Uterus (tissue), 4 donors: ENCODE measurements around the gene ATG4B. TPM values are rescaled to one million over a fixed set of nuclear protein-coding genes. Genes with fewer than 3 reads are reported as not detected.

Experiments
- DNase-seq, 2 donors: peaks; one replicate each; pipeline ENCODE4 v3.0.0-alpha.2; 2019 to 2020
- H3K27ac ChIP-seq, 2 donors: fragments of 200-600 bp; sonication (generic); 1 replicate in 1 of 2; 2 replicates in 1 of 2; pipeline ENCODE4 v1.5.1; 2016 to 2018
- H3K27me3 ChIP-seq, 2 donors: fragments of 200-600 bp; sonication (generic); one replicate each; pipeline ENCODE4 v1.5.1; 2018 to 2019; ENCODE audit warnings: control low read depth in 1 of 2
- H3K36me3 ChIP-seq, 2 donors: fragments of 200-600 bp; sonication (generic); one replicate each; pipeline ENCODE4 v1.5.1; 2019; ENCODE audit warnings: control low read depth in 1 of 2
- H3K4me1 ChIP-seq, 2 donors: fragments of 200-600 bp; sonication (generic); one replicate each; pipeline ENCODE4 v1.5.1; 2018 to 2019; ENCODE audit warnings: control low read depth in 1 of 2
- H3K4me3 ChIP-seq, 2 donors: fragments of 200-600 bp; sonication (generic); 1 replicate in 1 of 2; 2 replicates in 1 of 2; pipeline ENCODE4 v1.5.1; 2018 to 2019; ENCODE audit warnings: mild to moderate bottlenecking in 1 of 2
- H3K9me3 ChIP-seq, 2 donors: fragments of 200-600 bp; sonication (generic); one replicate each; pipeline ENCODE4 v1.5.1; 2019; ENCODE audit warnings: control low read depth in 1 of 2
- POLR2A ChIP-seq, 2 donors: fragments of 450-650 bp; IDR thresholded peaks; one replicate each; pipeline ENCODE4 v1.6.1; 2016; ENCODE audit warnings: antibody characterized with exemption in 2 of 2, mild to moderate bottlenecking in 1 of 2, moderate library complexity in 1 of 2
- intact Hi-C: fragments of 100-400 bp; cut with DNase I; formaldehyde crosslinking; loops from one replicate; pipeline ENCODE4 v1.15.1; 2023; ENCODE audit warnings: low total_unique reads
- total RNA-seq, 4 donors: library from RNA; depleted of rRNA in 3 of 4; stranded (reverse); fragments of >200 nt in 3 of 4; gene quantifications; one replicate each; pipeline versions ENCODE4 v1.1.0 to v1.2.4, GENCODE V29; 2014 to 2023
- TF ChIP-seq, protein P1 (sequence below), 4 experiments: fragments of 200-600 bp in 2 of 4; fragments of 450-650 bp in 2 of 4; sonication (generic) in 2 of 4; IDR thresholded peaks; one replicate each; pipeline ENCODE4 v1.5.1; 2016 to 2019; ENCODE audit warnings: antibody characterized with exemption in 4 of 4, mild to moderate bottlenecking in 2 of 4, moderate library complexity in 1 of 4
- donor health status: DM: yes; HTN: yes; CAD: no.

ATG4B gene
- total RNA-seq, 4 donors from 2014 or later: 14.4 to 99.8 (median 56.7) TPM

DNA sequence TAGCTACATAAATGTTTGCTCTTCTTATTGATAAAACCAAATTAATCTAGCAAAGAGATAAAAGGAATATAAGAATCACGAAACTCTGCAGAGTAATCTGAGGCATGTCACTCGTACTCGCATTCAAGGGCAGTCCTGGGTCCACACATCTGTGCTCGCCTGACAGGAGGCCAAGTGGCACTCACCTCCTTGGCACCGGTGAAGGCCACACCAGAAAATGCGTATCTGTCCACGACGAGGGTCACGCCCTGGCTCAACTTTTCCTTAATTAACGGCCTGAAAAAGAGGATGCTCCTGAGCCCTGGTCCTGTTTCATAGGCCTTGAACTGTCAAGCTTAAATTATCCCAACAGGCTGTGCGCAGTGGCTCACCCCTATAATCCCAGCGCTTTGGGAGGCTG is 42.6 kb downstream of the ATG4B start:
- intact Hi-C loops: no loop called here
- no peak for DNase-seq
- no peaks in the 10 kb centered on the region for H3K9me3 ChIP-seq
- no peaks in the 10 kb centered on the region for H3K27me3 ChIP-seq
- no peak overlapping the region for H3K4me3 ChIP-seq
- H3K27ac ChIP-seq: peak overlapping the region; percentile 58 to 77
- H3K4me1 ChIP-seq: no peaks in the 10 kb centered on the region
- no peak for TF ChIP-seq POLR2A (IDR thresholded peaks at IDR 0.05)
- TF ChIP-seq, protein P1, sequence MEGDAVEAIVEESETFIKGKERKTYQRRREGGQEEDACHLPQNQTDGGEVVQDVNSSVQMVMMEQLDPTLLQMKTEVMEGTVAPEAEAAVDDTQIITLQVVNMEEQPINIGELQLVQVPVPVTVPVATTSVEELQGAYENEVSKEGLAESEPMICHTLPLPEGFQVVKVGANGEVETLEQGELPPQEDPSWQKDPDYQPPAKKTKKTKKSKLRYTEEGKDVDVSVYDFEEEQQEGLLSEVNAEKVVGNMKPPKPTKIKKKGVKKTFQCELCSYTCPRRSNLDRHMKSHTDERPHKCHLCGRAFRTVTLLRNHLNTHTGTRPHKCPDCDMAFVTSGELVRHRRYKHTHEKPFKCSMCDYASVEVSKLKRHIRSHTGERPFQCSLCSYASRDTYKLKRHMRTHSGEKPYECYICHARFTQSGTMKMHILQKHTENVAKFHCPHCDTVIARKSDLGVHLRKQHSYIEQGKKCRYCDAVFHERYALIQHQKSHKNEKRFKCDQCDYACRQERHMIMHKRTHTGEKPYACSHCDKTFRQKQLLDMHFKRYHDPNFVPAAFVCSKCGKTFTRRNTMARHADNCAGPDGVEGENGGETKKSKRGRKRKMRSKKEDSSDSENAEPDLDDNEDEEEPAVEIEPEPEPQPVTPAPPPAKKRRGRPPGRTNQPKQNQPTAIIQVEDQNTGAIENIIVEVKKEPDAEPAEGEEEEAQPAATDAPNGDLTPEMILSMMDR (IDR thresholded peaks at IDR 0.05): no peak
- no peaks in the 10 kb centered on the region for H3K36me3 ChIP-seq

DNA sequence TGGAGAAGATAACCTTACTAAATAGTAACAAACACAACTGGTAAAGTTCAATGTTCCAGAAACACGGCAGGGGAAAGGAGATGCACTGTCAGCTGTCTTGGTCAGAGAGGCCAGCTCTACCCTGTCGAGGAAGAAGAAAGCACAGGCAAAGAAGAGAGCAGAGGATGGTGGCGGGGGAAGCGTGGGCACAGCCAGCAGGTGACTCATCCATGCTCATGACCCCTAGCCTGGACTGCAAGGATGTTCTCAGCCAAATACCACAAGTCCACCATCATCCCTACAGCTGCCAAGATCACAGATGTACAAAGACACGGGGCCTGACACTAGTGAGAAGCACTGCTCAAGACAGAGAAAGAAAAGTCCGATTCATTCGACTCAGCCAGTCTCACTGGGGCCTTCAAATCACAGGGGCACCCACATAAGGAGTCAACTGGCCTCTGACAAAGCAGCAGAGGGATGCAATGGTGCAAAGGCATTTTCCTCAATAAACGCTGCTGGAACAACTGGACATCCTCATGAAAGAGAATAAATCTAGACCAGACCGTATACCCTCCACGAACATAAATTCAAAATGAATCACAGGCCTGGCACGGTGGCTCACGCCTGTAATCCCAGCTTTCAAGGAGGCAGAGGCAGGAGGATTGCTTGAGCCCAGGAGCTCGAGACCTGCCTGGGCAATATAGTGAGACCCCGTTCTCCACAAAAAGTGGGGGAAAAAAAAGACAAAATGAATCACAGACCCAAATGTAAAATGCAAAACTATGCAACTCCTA is 43.5 kb downstream of the ATG4B start:
- Histone ChIP-seq H3K27me3 (no peaks in the 10 kb centered on the region), H3K4me1 (no peaks in the 10 kb centered on the region), H3K4me3 (no peak overlapping the region), H3K36me3 (no peaks in the 10 kb centered on the region), H3K9me3 (no peaks in the 10 kb centered on the region), H3K27ac (peak overlapping the region; percentile 58 to 77)
- intact Hi-C loops: no loop called here
- TF ChIP-seq POLR2A (IDR thresholded peaks at IDR 0.05): no peak
- TF ChIP-seq, protein P1 (IDR thresholded peaks at IDR 0.05): no peak
- DNase-seq: peak; percentile 68 to 81

DNA sequence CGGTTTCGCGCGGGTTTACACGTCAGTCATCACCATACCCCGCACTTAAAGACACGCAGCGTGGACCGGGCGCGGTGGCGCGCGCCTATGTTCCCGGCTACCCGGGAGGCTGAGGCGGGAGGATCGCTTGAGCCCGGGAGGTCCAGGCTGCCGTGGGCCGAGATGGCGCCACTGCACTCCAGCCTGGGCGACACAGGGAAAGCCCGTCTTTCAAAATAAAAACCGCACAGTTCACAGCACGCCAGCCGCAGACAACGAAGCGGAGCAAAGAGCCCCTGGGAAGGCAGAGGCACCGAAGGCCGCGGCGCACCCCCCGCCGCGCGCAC is 48.8 kb downstream of the ATG4B start:
- TF ChIP-seq, protein P1 (IDR thresholded peaks at IDR 0.05): no peak
- no peak for TF ChIP-seq POLR2A (IDR thresholded peaks at IDR 0.05)
- Histone ChIP-seq H3K4me1 (peaks cover 0 to 9% of the 10 kb centered on the region in 2 donors), H3K36me3 (no peaks in the 10 kb centered on the region), H3K9me3 (no peaks in the 10 kb centered on the region), H3K27me3 (no peaks in the 10 kb centered on the region), H3K27ac (peak overlapping the region; percentile 44 to 88), H3K4me3 (peak overlapping the region; percentile 48 to 75)
- DNase-seq: peak in 1 of 2 donors; percentile 29
- intact Hi-C loops: no loop called here

DNA sequence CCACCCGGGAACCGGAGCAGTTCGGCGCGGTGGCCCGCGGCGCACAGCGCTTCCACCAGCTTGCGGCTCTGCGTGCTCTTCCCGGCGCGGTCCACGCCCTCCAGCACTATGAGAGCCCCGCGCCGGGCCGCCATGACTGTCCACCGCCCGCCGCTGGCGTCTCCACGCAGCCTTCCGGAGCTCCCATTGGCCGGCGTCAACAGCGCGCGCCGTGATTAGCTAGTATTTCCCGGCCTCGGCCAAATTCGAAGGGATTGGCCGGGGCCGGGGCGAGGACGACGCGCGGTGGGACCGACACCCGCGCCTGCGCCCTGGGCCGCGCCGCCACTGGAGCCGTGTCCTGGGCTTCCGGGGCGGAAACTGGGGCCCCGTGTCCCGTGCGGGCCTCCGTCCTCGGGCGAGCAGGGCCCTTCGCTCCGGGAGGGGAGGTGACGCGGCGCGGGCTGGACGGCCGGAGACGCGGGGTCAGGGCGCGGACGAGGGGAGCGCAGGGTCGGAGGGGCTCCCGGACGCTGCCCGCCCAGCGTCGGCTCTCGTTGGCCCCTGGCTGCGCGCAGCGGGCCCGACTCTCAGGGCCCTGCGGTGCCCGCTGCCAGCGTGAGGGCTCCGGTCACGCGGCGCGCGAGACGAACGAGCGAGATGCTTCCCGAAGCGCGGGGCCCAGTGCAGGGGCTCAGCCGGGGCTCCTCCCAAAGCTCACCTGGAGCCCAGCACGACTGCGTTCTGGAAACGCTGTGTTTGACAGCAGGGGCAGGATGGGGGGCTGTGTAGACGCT is 49.3 kb downstream of the ATG4B start, which contains the start of gene DTYMK:
Gene DTYMK (minus strand): TSS at position 166 of the 776 bp plus-strand sequence. CDS start 32 bp downstream, at position 134.
- DNase-seq: peak; percentile 93 to 96
- H3K4me3 ChIP-seq: peak within 1 kb of the TSS; percentile 48 to 75
- TF ChIP-seq, protein P1 (IDR thresholded peaks at IDR 0.05): peak in 2 of 4 experiments; percentile 8 to 28
- TF ChIP-seq POLR2A (IDR thresholded peaks at IDR 0.05): peak; percentile 57 to 87
- peaks cover 0 to 9% of the 10 kb centered on the region in 2 donors for H3K4me1 ChIP-seq
- no peaks in the 10 kb centered on the region for H3K36me3 ChIP-seq
- no peaks in the 10 kb centered on the region for H3K27me3 ChIP-seq
- H3K27ac ChIP-seq: peak within 1 kb of the TSS; percentile 82 to 88
- intact Hi-C loops: no loop called here
- H3K9me3 ChIP-seq: no peaks in the 10 kb centered on the region

DNA sequence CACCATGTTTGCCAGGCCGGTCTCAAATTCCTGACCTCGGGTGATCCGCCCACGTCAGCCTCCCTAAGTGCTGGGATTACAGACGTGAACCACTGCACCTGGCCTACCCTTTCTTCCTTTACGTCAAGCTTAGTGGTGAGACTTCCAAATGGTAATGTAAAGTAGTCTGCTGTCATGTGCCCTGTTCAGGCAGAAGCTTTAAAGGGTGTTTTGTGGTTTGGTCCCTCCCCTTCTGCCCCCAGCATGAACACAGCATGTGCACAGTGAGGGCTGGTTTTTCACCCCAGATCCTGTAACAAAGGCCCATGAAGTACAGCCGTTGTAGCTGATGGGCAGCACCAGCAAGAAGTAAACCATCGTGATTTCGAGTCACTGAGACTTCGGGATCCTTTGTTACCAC is 51.8 kb downstream of the ATG4B start:
- Histone ChIP-seq H3K27ac (no peak overlapping the region), H3K36me3 (no peaks in the 10 kb centered on the region), H3K4me1 (peaks cover 0 to 9% of the 10 kb centered on the region in 2 donors), H3K4me3 (no peak overlapping the region), H3K27me3 (no peaks in the 10 kb centered on the region), H3K9me3 (no peaks in the 10 kb centered on the region)
- intact Hi-C loops: no loop called here
- DNase-seq: no peak
- no peak for TF ChIP-seq POLR2A (IDR thresholded peaks at IDR 0.05)
- TF ChIP-seq, protein P1 (IDR thresholded peaks at IDR 0.05): no peak
